ENCODE measurements around the gene ATR.
"Not testable (repeated sequence)": the region's sequence is repeated elsewhere in the genome, so short reads cannot be mapped to it uniquely, and the experiment has no call there.

The ATR gene

DNA sequence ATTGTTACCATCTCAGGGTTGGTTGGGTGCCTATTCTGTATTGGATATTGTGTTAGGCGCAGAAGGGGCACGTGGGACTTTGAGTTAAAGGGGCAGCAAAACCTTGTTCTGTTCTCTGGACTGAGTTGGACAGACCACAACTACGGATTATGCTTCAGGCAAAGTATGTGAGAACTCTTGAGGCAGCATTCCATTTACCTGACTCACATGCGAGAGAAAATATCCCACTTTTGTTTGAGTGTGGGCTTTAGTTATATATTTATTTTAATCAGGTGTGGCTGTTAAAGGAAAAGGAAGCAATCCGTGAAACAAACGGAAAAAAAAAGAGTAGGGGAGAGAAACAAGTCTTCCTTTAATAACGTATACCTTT is 17.0 kb upstream of the ATR start:
- TF ChIP-seq, protein P1, sequence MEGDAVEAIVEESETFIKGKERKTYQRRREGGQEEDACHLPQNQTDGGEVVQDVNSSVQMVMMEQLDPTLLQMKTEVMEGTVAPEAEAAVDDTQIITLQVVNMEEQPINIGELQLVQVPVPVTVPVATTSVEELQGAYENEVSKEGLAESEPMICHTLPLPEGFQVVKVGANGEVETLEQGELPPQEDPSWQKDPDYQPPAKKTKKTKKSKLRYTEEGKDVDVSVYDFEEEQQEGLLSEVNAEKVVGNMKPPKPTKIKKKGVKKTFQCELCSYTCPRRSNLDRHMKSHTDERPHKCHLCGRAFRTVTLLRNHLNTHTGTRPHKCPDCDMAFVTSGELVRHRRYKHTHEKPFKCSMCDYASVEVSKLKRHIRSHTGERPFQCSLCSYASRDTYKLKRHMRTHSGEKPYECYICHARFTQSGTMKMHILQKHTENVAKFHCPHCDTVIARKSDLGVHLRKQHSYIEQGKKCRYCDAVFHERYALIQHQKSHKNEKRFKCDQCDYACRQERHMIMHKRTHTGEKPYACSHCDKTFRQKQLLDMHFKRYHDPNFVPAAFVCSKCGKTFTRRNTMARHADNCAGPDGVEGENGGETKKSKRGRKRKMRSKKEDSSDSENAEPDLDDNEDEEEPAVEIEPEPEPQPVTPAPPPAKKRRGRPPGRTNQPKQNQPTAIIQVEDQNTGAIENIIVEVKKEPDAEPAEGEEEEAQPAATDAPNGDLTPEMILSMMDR (IDR thresholded peaks at IDR 0.05; ENCODE audit: insufficient read depth, low read depth, low read length, missing control alignments), result no peak
- DNase-seq (ENCODE audit: low read depth), result peak; percentile 9
- peak overlapping the region; percentile 62 for H3K4me3 ChIP-seq (ENCODE audit: low read depth, low read length)

DNA sequence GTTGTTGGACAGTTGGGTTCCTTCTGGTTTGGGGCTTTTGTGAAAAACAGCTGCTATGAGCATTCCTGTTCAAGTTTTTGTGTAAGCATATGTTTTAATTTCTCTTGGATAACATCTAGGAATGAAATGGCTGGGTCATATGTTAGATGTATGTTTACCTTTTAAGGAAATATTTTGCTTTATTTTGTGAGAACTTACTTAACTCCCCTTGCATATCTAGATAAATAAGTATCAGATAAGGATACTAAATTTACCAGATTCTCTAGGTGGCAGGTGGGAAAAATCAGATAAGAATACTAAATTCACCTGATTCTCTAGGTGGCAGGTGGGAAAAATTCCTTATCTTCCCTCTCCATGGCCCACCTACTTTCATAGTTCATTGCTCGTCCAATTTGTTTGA is 16.6 kb upstream of the ATR start:
- no peak for DNase-seq (ENCODE audit: low read depth)
- TF ChIP-seq, protein P1 (IDR thresholded peaks at IDR 0.05; ENCODE audit: insufficient read depth, low read depth, low read length, missing control alignments), result no peak
- H3K4me3 ChIP-seq (ENCODE audit: low read depth, low read length), result no peak overlapping the region

DNA sequence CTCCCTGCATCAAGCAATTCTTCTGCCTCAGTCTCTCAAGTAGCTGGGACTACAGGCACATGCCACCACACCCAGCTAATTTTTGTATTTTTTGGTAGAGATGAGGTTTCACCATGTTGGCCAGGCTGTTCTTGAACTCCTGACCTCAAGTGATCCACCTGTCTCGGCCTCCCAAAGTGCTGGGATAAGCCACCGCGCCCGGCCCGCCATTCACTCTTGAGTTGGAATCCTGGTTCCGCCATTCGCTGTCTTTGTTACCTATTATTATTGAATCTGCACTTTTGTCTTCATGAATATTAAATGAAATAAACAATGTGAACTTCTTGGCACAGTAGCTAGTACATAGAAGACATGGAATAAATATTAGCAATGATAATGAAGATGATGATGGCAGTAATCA is 13.7 kb upstream of the ATR start:
- not testable (repeated sequence) for DNase-seq (ENCODE audit: low read depth); H3K4me3 ChIP-seq (ENCODE audit: low read depth, low read length)

DNA sequence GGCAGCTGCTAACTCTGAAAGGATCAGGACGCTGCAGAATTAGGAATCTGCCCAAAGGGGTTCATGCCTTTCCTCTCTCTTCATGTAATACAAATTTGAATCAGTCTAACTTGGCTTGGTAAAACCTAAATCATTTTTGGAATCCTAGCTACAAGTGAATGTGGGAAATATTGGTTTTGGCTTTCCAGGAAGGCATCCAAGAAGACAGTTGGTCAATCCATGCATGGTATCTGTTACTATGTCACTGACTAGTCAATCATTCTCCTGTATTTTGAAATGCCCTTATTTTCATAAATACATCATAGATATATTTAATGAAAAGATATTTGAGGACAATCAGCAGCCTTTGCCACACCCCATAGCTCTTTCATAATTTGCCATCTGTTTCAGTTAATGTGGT is 10.2 kb upstream of the ATR start:
- DNase-seq (ENCODE audit: low read depth), result no peak
- TF ChIP-seq, protein P1 (IDR thresholded peaks at IDR 0.05; ENCODE audit: insufficient read depth, low read depth, low read length, missing control alignments), result no peak
- H3K4me3 ChIP-seq (ENCODE audit: low read depth, low read length), result no peak overlapping the region

DNA sequence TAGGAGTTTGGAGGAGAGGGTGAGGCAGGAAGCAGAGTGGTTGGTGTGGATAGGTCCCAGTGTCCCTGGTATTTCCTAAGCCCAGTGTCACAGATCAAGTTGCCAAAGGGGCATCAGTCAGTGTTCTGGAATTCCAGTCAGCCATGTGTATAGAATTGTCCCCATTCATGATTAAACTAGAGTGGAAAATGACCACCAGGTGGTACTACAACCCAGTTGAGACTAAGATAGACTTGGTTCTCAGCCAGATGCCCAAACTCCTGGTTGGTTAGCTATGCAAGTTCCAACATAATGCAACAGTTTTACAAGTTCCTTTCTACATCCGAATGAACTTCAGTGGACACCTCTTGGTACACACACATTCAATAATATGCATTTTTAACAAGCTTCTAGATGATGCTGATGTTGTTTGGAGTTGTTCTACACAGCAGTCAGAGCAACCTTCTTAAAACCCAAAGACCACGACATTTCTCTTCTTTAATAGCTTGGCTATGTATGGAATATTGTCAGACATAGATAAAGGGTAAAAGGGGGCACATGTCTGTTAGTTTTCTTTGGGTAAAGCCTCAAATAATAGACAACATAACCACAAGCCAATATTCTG is 8.4 kb upstream of the ATR start:
- no peak overlapping the region for H3K4me3 ChIP-seq (ENCODE audit: low read depth, low read length)
- DNase-seq (ENCODE audit: low read depth), result peak; percentile 57
- TF ChIP-seq, protein P1 (IDR thresholded peaks at IDR 0.05; ENCODE audit: insufficient read depth, low read depth, low read length, missing control alignments), result peak; percentile 46

DNA sequence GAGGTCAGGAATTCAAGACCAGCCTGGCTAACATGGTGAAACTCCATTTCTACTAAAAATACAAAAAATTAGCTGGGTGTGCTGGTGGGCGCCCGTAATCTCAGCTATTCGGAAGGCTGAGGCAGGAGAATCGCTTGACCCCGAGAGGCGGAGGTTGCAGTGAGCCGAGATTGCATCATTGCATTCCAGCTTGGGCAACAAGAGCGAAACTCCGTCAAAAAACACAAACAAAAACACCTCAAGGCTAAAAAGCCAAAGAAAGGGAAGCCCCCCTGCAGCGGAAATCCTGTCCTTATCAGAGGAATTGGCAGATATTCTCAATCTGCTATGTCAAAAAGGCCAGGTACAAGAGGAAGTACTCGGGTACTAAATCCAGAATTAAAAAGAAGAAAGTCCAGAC is 2.5 kb upstream of the ATR start:
- not testable (repeated sequence) for DNase-seq (ENCODE audit: low read depth)

DNA sequence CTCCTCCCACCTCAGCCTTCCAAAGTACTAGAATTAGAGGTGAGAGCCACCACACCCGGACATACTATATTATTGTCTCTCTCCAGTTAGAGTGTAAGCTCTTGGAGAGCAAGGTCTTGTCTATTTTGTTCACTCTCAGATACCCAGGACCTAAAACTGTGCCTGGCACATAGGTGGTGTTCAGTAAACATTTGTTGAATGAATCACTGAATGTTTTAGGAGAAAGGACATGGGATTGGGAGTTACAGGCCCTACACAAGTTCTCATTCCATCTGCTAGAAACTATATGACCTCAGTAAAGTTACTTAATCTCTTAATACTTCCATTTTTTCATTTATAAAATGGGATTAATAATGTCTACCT is 1.5 kb upstream of the ATR start:
- TF ChIP-seq, protein P1 (IDR thresholded peaks at IDR 0.05; ENCODE audit: insufficient read depth, low read depth, low read length, missing control alignments), result no peak
- no peak overlapping the region for H3K4me3 ChIP-seq (ENCODE audit: low read depth, low read length)
- DNase-seq (ENCODE audit: low read depth), result no peak

More for the DNA sequence above, 2.5 kb upstream of the ATR start:
- not testable (repeated sequence) for H3K4me3 ChIP-seq (ENCODE audit: low read depth, low read length)

DNA sequence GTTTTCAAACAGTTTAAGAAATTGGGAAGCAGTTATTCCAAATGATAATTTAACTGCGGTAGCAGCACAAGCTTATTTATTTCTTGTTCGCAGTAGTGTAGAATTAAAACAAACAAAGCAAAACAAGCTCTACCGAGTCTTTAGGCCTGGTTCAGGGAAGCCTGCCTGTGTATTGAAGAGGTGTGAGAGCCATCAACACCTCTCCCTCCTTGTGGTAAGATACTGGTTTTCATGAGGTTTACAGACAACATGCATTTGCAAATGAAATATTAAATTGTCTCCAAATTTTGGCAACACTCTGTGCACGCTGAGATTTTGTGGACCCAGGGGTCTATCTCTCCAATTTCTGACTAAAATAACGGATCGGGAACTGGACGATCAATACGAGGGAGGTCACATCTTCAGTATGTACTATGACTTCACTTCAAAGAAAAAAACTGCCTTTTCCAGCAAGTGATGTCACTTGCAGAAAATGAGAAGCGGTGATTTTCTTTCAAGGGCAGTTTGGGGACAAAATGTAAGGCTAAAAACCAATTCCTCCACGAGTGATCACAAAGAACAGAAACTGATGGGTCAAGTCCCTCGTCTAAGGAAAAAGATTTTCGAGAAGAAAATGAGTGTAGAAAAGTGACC is 721 bp downstream of the ATR start:
- peak; percentile 10 for DNase-seq (ENCODE audit: low read depth)
- TF ChIP-seq, protein P1 (IDR thresholded peaks at IDR 0.05; ENCODE audit: insufficient read depth, low read depth, low read length, missing control alignments), result no peak
- H3K4me3 ChIP-seq (ENCODE audit: low read depth, low read length), result peak overlapping the region; percentile 94
